Neural crest cell (in vitro differentiated cells): Measurements from ENCODE around the gene CXCR6. TPM values are rescaled to one million over a fixed set of nuclear protein-coding genes. Genes with fewer than 3 reads are reported as not detected.

Experiments
- DNase-seq: peaks from one replicate; pipeline ENCODE4 v3.0.0; 2021; ENCODE audit warnings: low read depth, mixed read lengths, low spot score
- H3K27ac Mint-ChIP-seq: one replicate; pipeline ENCODE4 v1.8.0; 2021; ENCODE audit warnings: mild to moderate bottlenecking, mixed read lengths; ENCODE audit not compliant: unreplicated experiment
- H3K27me3 Mint-ChIP-seq: 2 replicates; pipeline ENCODE4 v1.8.0; 2021; ENCODE audit warnings: low read depth, mild to moderate bottlenecking, mixed read lengths
- H3K36me3 Mint-ChIP-seq: 2 replicates; pipeline ENCODE4 v1.8.0; 2021; ENCODE audit warnings: low read depth, mild to moderate bottlenecking, mixed read lengths
- H3K4me1 Mint-ChIP-seq: 2 replicates; pipeline ENCODE4 v1.8.0; 2021; ENCODE audit warnings: mixed read lengths
- H3K4me3 Mint-ChIP-seq: one replicate; pipeline ENCODE4 v1.8.0; 2021; ENCODE audit warnings: mild to moderate bottlenecking, mixed read lengths
- H3K9me3 Mint-ChIP-seq: 2 replicates; pipeline ENCODE4 v1.8.0; 2021; ENCODE audit warnings: mixed read lengths
- CTCF ChIP-seq: fragments of 200-600 bp; sonication (generic); conservative IDR thresholded peaks from 2 replicates; pipeline ENCODE4 v1.5.0; 2021; ENCODE audit warnings: antibody characterized with exemption, mild to moderate bottlenecking
- total RNA-seq: library from RNA; stranded (reverse); gene quantifications from 2 replicates; pipeline ENCODE4 v1.2.1, GENCODE V29; 2021

The CXCR6 gene
- total RNA-seq, 1 donor from 2014 or later: not detected

- no peaks in the 10 kb centered on the region for H3K4me1 Mint-ChIP-seq
- no peaks in the 10 kb centered on the region for H3K27me3 Mint-ChIP-seq
- no peak overlapping the region for H3K27ac Mint-ChIP-seq
- no peak for DNase-seq
- peaks cover 19% of the 10 kb centered on the region for H3K36me3 Mint-ChIP-seq
- H3K9me3 Mint-ChIP-seq: no peaks in the 10 kb centered on the region
- H3K4me3 Mint-ChIP-seq: no peak overlapping the region
- no peak for TF ChIP-seq CTCF
Measured at GRCh38 chr3:45946875-45947274, 3.6 kb downstream of the CXCR6 start.

DNA sequence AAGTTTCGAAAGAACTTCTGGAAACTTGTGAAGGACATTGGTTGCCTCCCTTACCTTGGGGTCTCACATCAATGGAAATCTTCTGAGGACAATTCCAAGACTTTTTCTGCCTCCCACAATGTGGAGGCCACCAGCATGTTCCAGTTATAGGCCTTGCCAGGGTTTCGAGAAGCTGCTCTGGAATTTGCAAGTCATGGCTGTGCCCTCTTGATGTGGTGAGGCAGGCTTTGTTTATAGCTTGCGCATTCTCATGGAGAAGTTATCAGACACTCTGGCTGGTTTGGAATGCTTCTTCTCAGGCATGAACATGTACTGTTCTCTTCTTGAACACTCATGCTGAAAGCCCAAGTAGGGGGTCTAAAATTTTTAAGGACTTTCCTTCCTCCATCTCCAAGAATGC is 4.1 kb downstream of the CXCR6 start:
- H3K4me3 Mint-ChIP-seq: no peak overlapping the region
- no peak overlapping the region for H3K27ac Mint-ChIP-seq

GRCh38 chr3:45948311-45948781 is 5.1 kb downstream of the CXCR6 start:
- H3K4me1 Mint-ChIP-seq: no peaks in the 10 kb centered on the region
- DNase-seq: no peak
- no peaks in the 10 kb centered on the region for H3K27me3 Mint-ChIP-seq
- TF ChIP-seq CTCF: no peak
- H3K9me3 Mint-ChIP-seq: no peaks in the 10 kb centered on the region
- H3K4me3 Mint-ChIP-seq: no peak overlapping the region
- peaks cover 19% of the 10 kb centered on the region for H3K36me3 Mint-ChIP-seq
- H3K27ac Mint-ChIP-seq: no peak overlapping the region

More for the DNA sequence above, 4.1 kb downstream of the CXCR6 start:
- DNase-seq: no peak
- Mint-ChIP-seq H3K36me3 (peaks cover 19% of the 10 kb centered on the region), H3K4me1 (no peaks in the 10 kb centered on the region), H3K27me3 (no peaks in the 10 kb centered on the region), H3K9me3 (no peaks in the 10 kb centered on the region)
- TF ChIP-seq CTCF: no peak

- no peak overlapping the region for H3K27ac Mint-ChIP-seq
- H3K36me3 Mint-ChIP-seq: peaks cover 21% of the 10 kb centered on the region
- no peaks in the 10 kb centered on the region for H3K4me1 Mint-ChIP-seq
- H3K4me3 Mint-ChIP-seq: no peak overlapping the region
- TF ChIP-seq CTCF: no peak
- DNase-seq: no peak
- H3K27me3 Mint-ChIP-seq: no peaks in the 10 kb centered on the region
- no peaks in the 10 kb centered on the region for H3K9me3 Mint-ChIP-seq
Measured at GRCh38 chr3:45948881-45949280, 5.6 kb downstream of the CXCR6 start.

- H3K27ac Mint-ChIP-seq: no peak overlapping the region
- H3K27me3 Mint-ChIP-seq: no peaks in the 10 kb centered on the region
- no peaks in the 10 kb centered on the region for H3K4me1 Mint-ChIP-seq
- no peak for DNase-seq
- no peak overlapping the region for H3K4me3 Mint-ChIP-seq
- no peak for TF ChIP-seq CTCF
- peaks cover 24% of the 10 kb centered on the region for H3K36me3 Mint-ChIP-seq
- H3K9me3 Mint-ChIP-seq: no peaks in the 10 kb centered on the region
Measured at GRCh38 chr3:45949432-45949831, 6.2 kb downstream of the CXCR6 start.

GRCh38 chr3:45950131-45950530 is 6.9 kb downstream of the CXCR6 start:
- Mint-ChIP-seq H3K9me3 (no peaks in the 10 kb centered on the region), H3K27me3 (no peaks in the 10 kb centered on the region), H3K4me1 (no peaks in the 10 kb centered on the region), H3K36me3 (peaks cover 24% of the 10 kb centered on the region), H3K27ac (no peak overlapping the region), H3K4me3 (no peak overlapping the region)
- DNase-seq: no peak
- TF ChIP-seq CTCF: no peak
